ENCODE measurements around the gene STK40.

The STK40 gene

GRCh38 chr1:36358514-36359084, 27.1 kb downstream of the STK40 start:
- no peak overlapping the region for H3K4me3 ChIP-seq (ENCODE audit: control insufficient read depth, low read depth, low read length)
- DNase-seq (ENCODE audit: low read depth): no peak
- TF ChIP-seq, protein P1, sequence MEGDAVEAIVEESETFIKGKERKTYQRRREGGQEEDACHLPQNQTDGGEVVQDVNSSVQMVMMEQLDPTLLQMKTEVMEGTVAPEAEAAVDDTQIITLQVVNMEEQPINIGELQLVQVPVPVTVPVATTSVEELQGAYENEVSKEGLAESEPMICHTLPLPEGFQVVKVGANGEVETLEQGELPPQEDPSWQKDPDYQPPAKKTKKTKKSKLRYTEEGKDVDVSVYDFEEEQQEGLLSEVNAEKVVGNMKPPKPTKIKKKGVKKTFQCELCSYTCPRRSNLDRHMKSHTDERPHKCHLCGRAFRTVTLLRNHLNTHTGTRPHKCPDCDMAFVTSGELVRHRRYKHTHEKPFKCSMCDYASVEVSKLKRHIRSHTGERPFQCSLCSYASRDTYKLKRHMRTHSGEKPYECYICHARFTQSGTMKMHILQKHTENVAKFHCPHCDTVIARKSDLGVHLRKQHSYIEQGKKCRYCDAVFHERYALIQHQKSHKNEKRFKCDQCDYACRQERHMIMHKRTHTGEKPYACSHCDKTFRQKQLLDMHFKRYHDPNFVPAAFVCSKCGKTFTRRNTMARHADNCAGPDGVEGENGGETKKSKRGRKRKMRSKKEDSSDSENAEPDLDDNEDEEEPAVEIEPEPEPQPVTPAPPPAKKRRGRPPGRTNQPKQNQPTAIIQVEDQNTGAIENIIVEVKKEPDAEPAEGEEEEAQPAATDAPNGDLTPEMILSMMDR (conservative IDR thresholded peaks at IDR 0.05; ENCODE audit: control insufficient read depth, insufficient read depth, low read depth, low read length): no peak

- no peak overlapping the region for H3K4me3 ChIP-seq (ENCODE audit: control insufficient read depth, low read depth, low read length)
- no peak for DNase-seq (ENCODE audit: low read depth)
- TF ChIP-seq, protein P1 (conservative IDR thresholded peaks at IDR 0.05; ENCODE audit: control insufficient read depth, insufficient read depth, low read depth, low read length): no peak
Measured at GRCh38 chr1:36355811-36356210, 29.9 kb downstream of the STK40 start.

DNA sequence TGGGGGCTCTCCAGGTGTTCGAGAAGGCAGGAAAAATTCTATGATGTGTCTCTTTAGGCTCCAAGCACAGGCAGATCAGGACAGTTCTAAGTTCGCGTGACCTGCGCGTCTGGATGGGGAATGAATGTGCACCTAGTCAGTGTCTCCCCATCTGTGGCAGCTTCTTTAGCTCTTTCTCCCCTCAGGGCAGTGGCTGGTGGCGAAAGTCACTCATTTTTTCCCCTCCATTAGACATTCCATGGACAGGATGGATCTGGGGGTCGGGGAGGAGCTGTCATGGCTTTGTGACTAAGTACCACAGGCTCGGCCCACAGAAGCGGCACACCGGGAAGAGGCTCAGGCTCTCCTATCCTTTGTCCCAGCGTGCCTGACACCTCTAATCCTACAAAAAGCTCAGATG, 31.2 kb downstream of the STK40 start:
- TF ChIP-seq, protein P1 (conservative IDR thresholded peaks at IDR 0.05; ENCODE audit: control insufficient read depth, insufficient read depth, low read depth, low read length): no peak
- H3K4me3 ChIP-seq (ENCODE audit: control insufficient read depth, low read depth, low read length): no peak overlapping the region

GRCh38 chr1:36352910-36353878, 32.5 kb downstream of the STK40 start:
- no peak overlapping the region for H3K4me3 ChIP-seq (ENCODE audit: control insufficient read depth, low read depth, low read length)
- TF ChIP-seq, protein P1 (conservative IDR thresholded peaks at IDR 0.05; ENCODE audit: control insufficient read depth, insufficient read depth, low read depth, low read length): no peak
- DNase-seq (ENCODE audit: low read depth): peak; percentile 78

More for the DNA sequence above, 31.2 kb downstream of the STK40 start:
- no peak for DNase-seq (ENCODE audit: low read depth)

DNA sequence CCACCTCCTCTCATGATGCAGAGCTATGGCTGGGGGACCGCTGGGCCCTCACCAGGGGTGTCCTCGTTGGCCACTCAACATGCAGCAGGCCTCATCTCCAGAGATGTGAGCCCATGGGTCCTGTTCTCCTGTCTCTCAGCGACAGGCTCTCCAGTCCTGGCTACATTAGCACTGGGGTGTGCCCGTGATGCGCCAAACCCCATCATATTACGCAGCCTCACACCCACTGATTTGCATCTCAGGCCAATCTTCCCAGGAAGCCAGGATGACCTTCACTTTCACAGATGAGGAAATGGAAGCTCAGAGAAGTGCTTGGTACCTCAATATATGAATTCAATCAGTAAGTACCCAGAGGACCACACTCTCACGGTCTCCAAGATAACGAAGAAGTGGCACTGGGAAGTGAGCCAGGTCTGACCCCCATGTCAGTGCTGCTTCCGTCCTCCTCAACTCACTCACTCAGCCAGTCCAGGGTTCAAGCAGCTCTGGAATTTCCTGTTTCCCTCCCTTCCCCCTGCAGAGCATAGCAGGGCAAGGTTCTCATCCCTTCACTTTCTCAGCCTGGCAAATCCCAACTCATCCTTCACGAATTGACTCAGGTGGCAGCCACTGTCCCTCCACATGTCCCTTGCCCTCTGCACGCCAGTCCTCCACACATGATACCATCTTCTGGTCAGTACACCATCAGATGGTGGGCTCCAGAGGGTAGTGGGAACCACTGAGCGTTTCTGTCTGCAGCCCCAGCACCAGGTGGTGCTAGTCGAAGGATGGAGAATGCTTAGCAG, 33.4 kb downstream of the STK40 start:
- DNase-seq (ENCODE audit: low read depth): peak; percentile 57
- TF ChIP-seq, protein P1 (conservative IDR thresholded peaks at IDR 0.05; ENCODE audit: control insufficient read depth, insufficient read depth, low read depth, low read length): peak; percentile 7
- no peak overlapping the region for H3K4me3 ChIP-seq (ENCODE audit: control insufficient read depth, low read depth, low read length)

DNA sequence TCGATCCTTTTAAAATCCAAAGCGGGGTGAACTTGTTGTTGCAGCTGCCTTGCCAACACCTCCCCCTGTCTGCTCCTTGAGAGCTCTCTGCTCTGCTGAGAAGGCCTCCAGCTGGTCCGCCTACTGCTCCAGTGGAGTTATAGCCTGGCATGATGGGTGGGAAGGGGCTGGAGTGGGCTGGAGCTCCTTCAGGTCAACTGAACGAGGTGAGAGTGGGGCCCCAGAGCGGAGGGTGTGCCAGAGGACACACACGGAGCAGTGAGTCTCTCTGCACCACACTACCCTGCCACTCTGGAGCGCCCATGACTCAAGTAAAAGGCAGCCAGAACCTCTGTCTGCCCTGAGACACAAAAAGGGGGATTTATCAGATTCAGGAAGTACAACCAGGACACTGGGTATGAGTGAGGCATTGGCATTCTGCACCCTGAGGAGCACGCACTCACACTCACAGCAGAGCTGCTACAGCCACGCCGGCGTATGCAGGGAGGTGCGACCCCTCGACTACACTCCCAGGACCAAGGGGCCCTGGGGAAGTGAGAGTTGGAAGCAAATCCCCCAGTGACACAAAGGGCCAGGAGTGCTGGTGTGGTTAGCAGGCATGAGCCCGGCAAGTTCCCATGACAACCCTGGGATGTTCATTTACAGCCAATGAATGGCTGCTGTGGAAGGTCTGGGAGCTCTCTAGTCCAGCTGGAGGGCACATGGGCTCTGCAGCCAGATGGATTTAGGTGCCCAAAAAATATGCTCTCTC, 34.3 kb downstream of the STK40 start:
- DNase-seq (ENCODE audit: low read depth): peak; percentile 87
- peak overlapping the region; percentile 7 for H3K4me3 ChIP-seq (ENCODE audit: control insufficient read depth, low read depth, low read length)
- TF ChIP-seq, protein P1 (conservative IDR thresholded peaks at IDR 0.05; ENCODE audit: control insufficient read depth, insufficient read depth, low read depth, low read length): peak; percentile 17

Measured in fibroblast of mammary gland (primary cell).